Measurements from ENCODE around the gene SDCCAG8. TPM values are rescaled to one million over a fixed set of nuclear protein-coding genes. Genes with fewer than 3 reads are reported as not detected.

Gene SDCCAG8
- total RNA-seq, 1 donor from 2014 or later = 31.6 TPM

DNA sequence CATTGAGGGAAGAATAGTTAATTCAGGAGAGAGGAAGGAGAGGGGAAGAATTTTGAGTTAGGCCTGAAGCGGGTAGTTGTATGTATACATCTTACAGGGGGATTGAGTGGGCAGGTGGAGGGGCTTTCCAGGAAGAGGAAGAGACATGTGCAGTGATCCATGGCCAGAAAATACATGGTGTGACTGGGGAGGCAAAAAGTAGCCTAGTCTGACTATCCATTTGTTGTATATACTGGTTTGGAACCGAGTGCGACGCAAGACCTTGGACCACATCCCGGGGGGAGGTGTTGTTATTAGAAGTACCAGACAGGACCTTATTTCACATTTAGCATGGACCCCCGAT lies 158.3 kb downstream of the SDCCAG8 start:
- no peak for DNase-seq (ENCODE audit: low spot score, unreplicated experiment)
- Mint-ChIP-seq H3K4me1 (ENCODE audit: low read depth) (peaks cover 3% of the 10 kb centered on the region), H3K27me3 (no peaks in the 10 kb centered on the region), H3K27ac (no peak overlapping the region), H3K9me3 (ENCODE audit: low read depth) (no peaks in the 10 kb centered on the region), H3K36me3 (ENCODE audit: insufficient read depth) (peaks cover 6% of the 10 kb centered on the region), H3K4me3 (ENCODE audit: low read depth) (no peak overlapping the region)
- TF ChIP-seq CTCF (IDR thresholded peaks at IDR 0.05; ENCODE audit: unreplicated experiment) = no peak

GRCh38 chr1:243415663-243416408 lies 160.0 kb downstream of the SDCCAG8 start:
- Mint-ChIP-seq H3K27ac (peak overlapping the region; percentile 33), H3K9me3 (ENCODE audit: low read depth) (no peaks in the 10 kb centered on the region), H3K27me3 (no peaks in the 10 kb centered on the region), H3K4me1 (ENCODE audit: low read depth) (peaks cover 3% of the 10 kb centered on the region), H3K36me3 (ENCODE audit: insufficient read depth) (peaks cover 9% of the 10 kb centered on the region), H3K4me3 (ENCODE audit: low read depth) (no peak overlapping the region)
- no peak for TF ChIP-seq CTCF (IDR thresholded peaks at IDR 0.05; ENCODE audit: unreplicated experiment)
- DNase-seq (ENCODE audit: low spot score, unreplicated experiment) = no peak

DNA sequence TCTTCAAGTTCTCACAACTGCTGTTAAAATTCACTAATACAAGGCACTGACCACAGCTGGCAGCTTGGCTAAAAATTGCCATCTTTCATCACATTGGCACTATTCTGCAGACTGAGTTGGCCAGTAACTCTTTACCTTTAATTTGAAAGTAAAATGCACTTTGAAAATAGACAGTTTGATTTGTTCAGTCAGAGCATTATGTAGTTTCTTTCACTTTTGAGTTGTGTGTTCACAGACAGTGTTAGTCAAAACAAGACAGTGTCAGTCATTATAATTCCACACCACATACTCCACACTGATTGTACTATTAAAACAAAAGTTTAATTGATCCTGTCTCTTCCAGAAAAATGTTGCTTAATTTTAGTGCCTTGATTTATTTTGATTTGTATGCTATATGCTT lies 160.7 kb downstream of the SDCCAG8 start:
- Mint-ChIP-seq H3K4me1 (ENCODE audit: low read depth) (peaks cover 2% of the 10 kb centered on the region), H3K9me3 (ENCODE audit: low read depth) (no peaks in the 10 kb centered on the region), H3K27ac (no peak overlapping the region), H3K27me3 (no peaks in the 10 kb centered on the region), H3K4me3 (ENCODE audit: low read depth) (no peak overlapping the region), H3K36me3 (ENCODE audit: insufficient read depth) (peaks cover 9% of the 10 kb centered on the region)
- DNase-seq (ENCODE audit: low spot score, unreplicated experiment) = no peak
- no peak for TF ChIP-seq CTCF (IDR thresholded peaks at IDR 0.05; ENCODE audit: unreplicated experiment)

- Mint-ChIP-seq H3K36me3 (ENCODE audit: insufficient read depth) (peaks cover 9% of the 10 kb centered on the region), H3K9me3 (ENCODE audit: low read depth) (no peaks in the 10 kb centered on the region), H3K27me3 (no peaks in the 10 kb centered on the region), H3K4me3 (ENCODE audit: low read depth) (no peak overlapping the region), H3K27ac (peak overlapping the region; percentile 7), H3K4me1 (ENCODE audit: low read depth) (no peaks in the 10 kb centered on the region)
- no peak for DNase-seq (ENCODE audit: low spot score, unreplicated experiment)
- TF ChIP-seq CTCF (IDR thresholded peaks at IDR 0.05; ENCODE audit: unreplicated experiment) = no peak
These were observed 164.4 kb downstream of the SDCCAG8 start for GRCh38 chr1:243420016-243420945.

GRCh38 chr1:243420946-243421685 lies 165.3 kb downstream of the SDCCAG8 start:
- Mint-ChIP-seq H3K9me3 (ENCODE audit: low read depth) (no peaks in the 10 kb centered on the region), H3K27me3 (no peaks in the 10 kb centered on the region), H3K27ac (no peak overlapping the region), H3K4me3 (ENCODE audit: low read depth) (no peak overlapping the region), H3K4me1 (ENCODE audit: low read depth) (no peaks in the 10 kb centered on the region), H3K36me3 (ENCODE audit: insufficient read depth) (peaks cover 10% of the 10 kb centered on the region)
- TF ChIP-seq CTCF (IDR thresholded peaks at IDR 0.05; ENCODE audit: unreplicated experiment) = no peak
- no peak for DNase-seq (ENCODE audit: low spot score, unreplicated experiment)
